Measurements from ENCODE around the gene PLCB1.

DNA sequence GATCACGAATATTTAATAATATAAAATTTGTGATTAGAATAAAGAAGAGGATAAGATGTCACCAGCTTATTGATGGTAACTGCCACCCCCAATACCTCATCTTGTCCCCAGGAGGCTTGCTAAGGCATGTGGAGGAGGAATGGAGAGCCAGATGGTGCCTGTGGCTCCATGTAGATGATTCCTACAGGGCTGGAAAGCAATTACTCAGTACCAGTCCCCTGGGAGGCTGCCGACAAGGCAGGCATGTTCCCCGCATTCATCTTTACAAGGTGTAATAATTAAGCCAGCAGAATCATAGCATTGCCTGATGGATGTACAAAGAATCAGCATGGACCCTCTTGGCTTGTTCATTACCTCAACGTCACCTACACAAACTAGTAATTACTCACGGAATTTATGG lies 155.3 kb downstream of the PLCB1 start:
- TF ChIP-seq POLR2A (IDR thresholded peaks at IDR 0.05; ENCODE audit: low read length) (no peak), GATA1 (IDR thresholded peaks at IDR 0.05; ENCODE audit: low read depth, low read length) (no peak)
